ENCODE results near the gene PRKAR2A. TPM values are rescaled to one million over a fixed set of nuclear protein-coding genes. Genes with fewer than 3 reads are reported as not detected.
"Not testable (repeated sequence)": the region's sequence is repeated elsewhere in the genome, so short reads cannot be mapped to it uniquely, and the experiment has no call there.

Gene PRKAR2A
- total RNA-seq, 1 donor from 2014 or later = 55.5 TPM

DNA sequence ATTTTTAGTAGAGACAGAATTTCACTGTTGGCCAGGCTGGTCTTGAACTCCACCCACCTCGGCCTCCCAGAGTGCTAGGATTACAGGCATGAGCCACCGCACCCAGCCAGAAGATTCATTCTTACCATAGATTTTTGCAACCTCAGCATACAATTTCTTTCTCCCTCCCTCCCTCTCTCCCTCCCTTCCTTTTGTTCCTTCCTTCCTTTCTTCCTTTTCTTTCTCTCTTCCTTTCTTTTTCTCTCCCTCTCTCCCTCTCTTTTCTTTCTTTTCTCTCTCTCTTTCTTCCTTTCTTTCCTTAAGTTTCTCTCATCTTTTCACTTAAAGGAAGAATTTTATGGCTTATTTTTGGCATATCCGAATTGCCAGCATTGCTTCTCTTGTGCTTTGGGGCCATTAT is 58.0 kb downstream of the PRKAR2A start:
- no peak overlapping the region for H3K4me3 Mint-ChIP-seq (ENCODE audit: unreplicated experiment)
- DNase-seq = no peak
- TF ChIP-seq, protein P1, sequence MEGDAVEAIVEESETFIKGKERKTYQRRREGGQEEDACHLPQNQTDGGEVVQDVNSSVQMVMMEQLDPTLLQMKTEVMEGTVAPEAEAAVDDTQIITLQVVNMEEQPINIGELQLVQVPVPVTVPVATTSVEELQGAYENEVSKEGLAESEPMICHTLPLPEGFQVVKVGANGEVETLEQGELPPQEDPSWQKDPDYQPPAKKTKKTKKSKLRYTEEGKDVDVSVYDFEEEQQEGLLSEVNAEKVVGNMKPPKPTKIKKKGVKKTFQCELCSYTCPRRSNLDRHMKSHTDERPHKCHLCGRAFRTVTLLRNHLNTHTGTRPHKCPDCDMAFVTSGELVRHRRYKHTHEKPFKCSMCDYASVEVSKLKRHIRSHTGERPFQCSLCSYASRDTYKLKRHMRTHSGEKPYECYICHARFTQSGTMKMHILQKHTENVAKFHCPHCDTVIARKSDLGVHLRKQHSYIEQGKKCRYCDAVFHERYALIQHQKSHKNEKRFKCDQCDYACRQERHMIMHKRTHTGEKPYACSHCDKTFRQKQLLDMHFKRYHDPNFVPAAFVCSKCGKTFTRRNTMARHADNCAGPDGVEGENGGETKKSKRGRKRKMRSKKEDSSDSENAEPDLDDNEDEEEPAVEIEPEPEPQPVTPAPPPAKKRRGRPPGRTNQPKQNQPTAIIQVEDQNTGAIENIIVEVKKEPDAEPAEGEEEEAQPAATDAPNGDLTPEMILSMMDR (IDR thresholded peaks at IDR 0.05; ENCODE audit: partially characterized antibody, unreplicated experiment) = no peak
- H3K9me3 Mint-ChIP-seq (ENCODE audit: unreplicated experiment) = no peaks in the 10 kb centered on the region
- H3K27me3 Mint-ChIP-seq (ENCODE audit: unreplicated experiment) = no peaks in the 10 kb centered on the region
- no peaks in the 10 kb centered on the region for H3K4me1 Mint-ChIP-seq (ENCODE audit: low read depth, unreplicated experiment)
- no peaks in the 10 kb centered on the region for H3K36me3 Mint-ChIP-seq (ENCODE audit: unreplicated experiment)
- no peak overlapping the region for H3K27ac Mint-ChIP-seq (ENCODE audit: unreplicated experiment)

DNA sequence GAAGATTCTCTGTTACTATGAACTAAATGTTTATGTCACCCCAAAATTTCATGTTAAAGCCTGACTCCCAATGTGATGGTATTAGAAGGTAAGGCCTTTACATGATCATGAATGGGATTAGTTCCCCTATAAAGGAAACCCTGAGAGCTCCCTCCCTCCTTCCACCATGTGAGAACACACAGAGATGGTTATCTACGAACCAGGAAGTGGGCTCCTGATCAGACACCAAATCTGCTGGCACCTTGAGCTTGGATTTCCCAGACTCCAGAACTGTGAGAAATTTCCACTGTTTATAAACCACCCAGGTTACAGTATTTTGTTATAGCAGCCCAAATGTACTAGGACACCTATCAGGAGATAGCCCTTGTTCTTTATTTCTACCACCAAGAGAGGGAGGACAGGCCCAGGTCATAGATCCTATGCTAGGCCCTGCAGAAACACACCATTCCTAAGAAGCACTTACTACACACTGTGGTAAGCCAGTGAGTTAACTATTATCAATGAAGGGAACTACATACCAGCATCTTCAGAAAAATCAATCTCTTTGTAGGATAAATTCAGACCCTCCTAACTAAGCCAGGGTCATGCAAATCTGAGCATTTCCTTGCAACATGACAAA is 59.0 kb downstream of the PRKAR2A start:
- H3K27ac Mint-ChIP-seq (ENCODE audit: unreplicated experiment) = no peak overlapping the region
- DNase-seq = no peak
- H3K9me3 Mint-ChIP-seq (ENCODE audit: unreplicated experiment) = no peaks in the 10 kb centered on the region
- H3K36me3 Mint-ChIP-seq (ENCODE audit: unreplicated experiment) = no peaks in the 10 kb centered on the region
- TF ChIP-seq, protein P1 (IDR thresholded peaks at IDR 0.05; ENCODE audit: partially characterized antibody, unreplicated experiment) = no peak
- H3K4me3 Mint-ChIP-seq (ENCODE audit: unreplicated experiment) = no peak overlapping the region
- H3K4me1 Mint-ChIP-seq (ENCODE audit: low read depth, unreplicated experiment) = no peaks in the 10 kb centered on the region
- H3K27me3 Mint-ChIP-seq (ENCODE audit: unreplicated experiment) = no peaks in the 10 kb centered on the region

DNA sequence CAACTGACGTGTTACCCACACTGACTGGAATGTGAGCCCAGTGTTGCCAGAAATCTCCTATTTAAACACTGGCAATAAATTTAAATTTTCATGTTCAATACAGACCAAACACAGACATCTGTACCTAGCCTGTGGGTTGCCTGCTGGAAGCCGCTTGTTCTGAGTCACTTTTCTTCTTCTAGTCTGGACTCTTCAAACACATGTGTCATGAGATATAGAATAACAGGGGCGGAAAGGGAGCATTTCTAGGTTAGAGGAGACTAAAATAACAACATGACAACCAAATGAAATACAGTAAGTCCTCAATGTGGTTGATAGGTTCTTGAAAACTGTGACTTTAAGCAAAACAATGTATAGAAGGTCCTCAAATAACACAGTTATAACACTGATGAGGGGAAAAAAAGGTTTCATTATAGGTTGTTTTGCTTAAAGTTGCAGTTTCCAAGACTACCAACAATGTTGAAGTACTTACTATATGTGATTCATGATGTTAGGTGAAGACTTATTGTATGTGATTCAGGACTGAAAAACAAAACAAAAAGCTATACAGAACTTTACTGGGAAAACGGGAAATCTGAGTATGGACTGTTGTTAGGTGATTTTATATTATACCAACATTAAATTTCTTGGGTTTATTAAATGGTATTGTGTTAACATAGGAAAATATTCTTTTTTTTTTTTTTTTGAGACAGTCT is 63.1 kb downstream of the PRKAR2A start:
- Mint-ChIP-seq H3K4me1 (ENCODE audit: low read depth, unreplicated experiment) (no peaks in the 10 kb centered on the region), H3K9me3 (ENCODE audit: unreplicated experiment) (peaks cover 1% of the 10 kb centered on the region), H3K27me3 (ENCODE audit: unreplicated experiment) (no peaks in the 10 kb centered on the region), H3K36me3 (ENCODE audit: unreplicated experiment) (peaks cover 5% of the 10 kb centered on the region), H3K27ac (ENCODE audit: unreplicated experiment) (no peak overlapping the region), H3K4me3 (ENCODE audit: unreplicated experiment) (no peak overlapping the region)
- TF ChIP-seq, protein P1 (IDR thresholded peaks at IDR 0.05; ENCODE audit: partially characterized antibody, unreplicated experiment) = no peak
- no peak for DNase-seq

DNA sequence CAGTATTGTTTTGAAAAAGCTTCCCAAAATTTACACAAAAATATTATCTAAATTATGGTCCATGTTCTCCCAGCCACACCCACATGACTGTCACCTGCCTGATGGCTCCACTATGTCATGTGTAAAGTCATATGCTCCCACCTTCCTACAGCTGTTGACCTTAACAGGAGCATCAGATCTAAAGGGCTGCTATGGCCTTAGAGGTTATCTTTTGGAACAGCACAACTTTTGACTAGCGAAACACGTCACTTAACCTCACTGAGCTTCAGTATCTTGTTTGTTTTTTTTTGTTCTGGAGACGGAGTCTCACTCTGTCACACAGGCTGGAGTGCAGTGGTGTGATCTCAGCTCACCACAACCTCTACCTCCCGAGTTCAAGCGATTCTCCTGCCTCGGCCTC is 64.4 kb downstream of the PRKAR2A start:
- H3K4me3 Mint-ChIP-seq (ENCODE audit: unreplicated experiment) = no peak overlapping the region
- no peak for DNase-seq
- peaks cover 1% of the 10 kb centered on the region for H3K9me3 Mint-ChIP-seq (ENCODE audit: unreplicated experiment)
- H3K36me3 Mint-ChIP-seq (ENCODE audit: unreplicated experiment) = peaks cover 5% of the 10 kb centered on the region
- H3K4me1 Mint-ChIP-seq (ENCODE audit: low read depth, unreplicated experiment) = no peaks in the 10 kb centered on the region
- H3K27ac Mint-ChIP-seq (ENCODE audit: unreplicated experiment) = no peak overlapping the region
- TF ChIP-seq, protein P1 (IDR thresholded peaks at IDR 0.05; ENCODE audit: partially characterized antibody, unreplicated experiment) = no peak
- H3K27me3 Mint-ChIP-seq (ENCODE audit: unreplicated experiment) = no peaks in the 10 kb centered on the region

DNA sequence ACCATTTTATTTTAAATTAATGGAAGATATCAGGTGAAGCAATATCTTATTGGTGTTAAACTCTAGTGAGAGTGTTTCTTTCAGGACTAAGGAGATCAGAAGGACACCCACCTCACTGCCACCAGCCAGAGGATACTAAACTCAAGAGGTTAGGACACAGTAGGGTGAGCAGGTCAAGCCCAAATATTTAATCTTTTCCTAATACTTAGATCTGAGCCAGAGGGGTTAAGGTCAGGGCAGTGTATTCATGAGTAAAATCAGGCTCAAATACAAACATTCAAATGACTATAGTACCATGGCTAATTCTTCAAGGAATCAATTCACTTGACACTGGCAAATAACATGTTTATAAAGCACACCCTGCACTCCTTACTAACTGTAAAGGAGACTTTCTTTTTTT is 65.6 kb downstream of the PRKAR2A start:
- H3K4me1 Mint-ChIP-seq (ENCODE audit: low read depth, unreplicated experiment) = no peaks in the 10 kb centered on the region

DNA sequence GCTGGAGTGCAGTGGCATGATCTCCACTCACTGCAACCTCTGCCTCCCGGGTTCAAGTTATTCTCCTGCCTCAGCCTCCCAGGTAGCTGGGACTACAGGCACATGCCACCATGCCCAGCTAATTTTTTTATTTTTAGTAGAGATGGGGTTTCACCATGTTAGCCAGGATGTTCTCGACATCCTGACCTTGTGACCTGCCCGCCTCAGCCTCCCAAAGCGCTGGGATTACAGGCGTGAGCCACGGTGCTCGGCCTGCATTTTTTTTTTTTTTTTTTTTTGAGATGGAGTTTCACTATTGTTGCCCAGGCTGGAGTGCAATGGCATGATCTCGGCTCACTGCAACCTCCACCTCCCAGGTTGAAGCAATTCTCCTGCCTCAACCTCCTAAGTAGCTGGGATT is 69.1 kb downstream of the PRKAR2A start:
- DNase-seq; H3K36me3 Mint-ChIP-seq (ENCODE audit: unreplicated experiment); H3K9me3 Mint-ChIP-seq (ENCODE audit: unreplicated experiment); H3K4me3 Mint-ChIP-seq (ENCODE audit: unreplicated experiment); H3K27me3 Mint-ChIP-seq (ENCODE audit: unreplicated experiment); H3K4me1 Mint-ChIP-seq (ENCODE audit: low read depth, unreplicated experiment); H3K27ac Mint-ChIP-seq (ENCODE audit: unreplicated experiment): not testable (repeated sequence)

More for the DNA sequence above, 65.6 kb downstream of the PRKAR2A start:
- peaks cover 5% of the 10 kb centered on the region for H3K36me3 Mint-ChIP-seq (ENCODE audit: unreplicated experiment)
- H3K4me3 Mint-ChIP-seq (ENCODE audit: unreplicated experiment) = no peak overlapping the region
- H3K27me3 Mint-ChIP-seq (ENCODE audit: unreplicated experiment) = no peaks in the 10 kb centered on the region
- H3K27ac Mint-ChIP-seq (ENCODE audit: unreplicated experiment) = no peak overlapping the region
- peaks cover 1% of the 10 kb centered on the region for H3K9me3 Mint-ChIP-seq (ENCODE audit: unreplicated experiment)
- DNase-seq = no peak
- TF ChIP-seq, protein P1 (IDR thresholded peaks at IDR 0.05; ENCODE audit: partially characterized antibody, unreplicated experiment) = no peak

All from glutamatergic neuron (in vitro differentiated cells).